ENCODE measurements around the gene NAB2. TPM values are rescaled to one million over a fixed set of nuclear protein-coding genes. Genes with fewer than 3 reads are reported as not detected.

The NAB2 gene
- total and polyA plus RNA-seq, 2 donors (not counting 3 experiments of a cell fraction or from before 2014, with no cell fraction given): 14.6 to 15.9 TPM

DNA sequence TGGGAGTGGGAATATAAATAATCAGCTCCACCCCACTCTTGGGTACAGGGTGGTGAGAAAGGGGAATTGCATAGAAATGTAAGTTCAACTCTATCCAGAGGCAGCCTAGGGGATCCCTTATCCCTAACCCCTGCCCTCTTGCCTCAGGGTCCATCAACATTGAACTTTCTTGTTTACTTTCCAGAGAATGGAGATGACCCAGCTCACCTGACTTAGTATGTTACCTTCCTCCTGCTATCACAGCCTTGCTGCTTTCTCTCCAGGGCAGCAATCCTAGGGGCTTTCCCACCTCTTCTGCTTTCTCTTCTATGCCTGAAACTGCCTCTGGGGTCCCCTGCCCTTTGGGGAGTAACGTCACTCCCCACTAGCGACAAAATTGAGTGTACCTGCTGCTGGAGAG is 42.0 kb downstream of the NAB2 start:
- H2AFZ ChIP-seq (ENCODE audit: low read depth, low read length): no peak overlapping the region
- H3K9ac ChIP-seq (replicated peaks; ENCODE audit: extremely low read depth, insufficient read depth, low read length): no peak overlapping the region
- H3K36me3 ChIP-seq (ENCODE audit: control insufficient read depth in 2 of 2, extremely low read depth in 1 of 2, insufficient read depth in 2 of 2, low read length in 2 of 2): no peaks in the 10 kb centered on the region
- DNase-seq (ENCODE audit: low read depth, low spot score) (no peak), FAIRE-seq (no peak)
- ChIA-PET POLR2A (no interaction called here), CTCF (interaction anchor here (18.0 kb wide), 1 partner anchor 40 kb away, joined by 429 read pairs; no protein-coding TSS in a partner anchor)
- H3K4me3 ChIP-seq (replicated peaks in 1 of 3; ENCODE audit: insufficient read depth in 1 of 3, low read depth in 1 of 3, low read length in 3 of 3): no peak overlapping the region
- peaks cover 4% of the 10 kb centered on the region for H3K4me1 ChIP-seq (ENCODE audit: control insufficient read depth, extremely low read depth, insufficient read depth, low read length)
- no peaks in the 10 kb centered on the region for H3K79me2 ChIP-seq (ENCODE audit: control insufficient read depth, insufficient read depth, low read length)
- no peak for TF ChIP-seq POLR2A (IDR thresholded peaks at IDR 0.05; ENCODE audit: low read depth, low read length)
- TF ChIP-seq, protein P1, sequence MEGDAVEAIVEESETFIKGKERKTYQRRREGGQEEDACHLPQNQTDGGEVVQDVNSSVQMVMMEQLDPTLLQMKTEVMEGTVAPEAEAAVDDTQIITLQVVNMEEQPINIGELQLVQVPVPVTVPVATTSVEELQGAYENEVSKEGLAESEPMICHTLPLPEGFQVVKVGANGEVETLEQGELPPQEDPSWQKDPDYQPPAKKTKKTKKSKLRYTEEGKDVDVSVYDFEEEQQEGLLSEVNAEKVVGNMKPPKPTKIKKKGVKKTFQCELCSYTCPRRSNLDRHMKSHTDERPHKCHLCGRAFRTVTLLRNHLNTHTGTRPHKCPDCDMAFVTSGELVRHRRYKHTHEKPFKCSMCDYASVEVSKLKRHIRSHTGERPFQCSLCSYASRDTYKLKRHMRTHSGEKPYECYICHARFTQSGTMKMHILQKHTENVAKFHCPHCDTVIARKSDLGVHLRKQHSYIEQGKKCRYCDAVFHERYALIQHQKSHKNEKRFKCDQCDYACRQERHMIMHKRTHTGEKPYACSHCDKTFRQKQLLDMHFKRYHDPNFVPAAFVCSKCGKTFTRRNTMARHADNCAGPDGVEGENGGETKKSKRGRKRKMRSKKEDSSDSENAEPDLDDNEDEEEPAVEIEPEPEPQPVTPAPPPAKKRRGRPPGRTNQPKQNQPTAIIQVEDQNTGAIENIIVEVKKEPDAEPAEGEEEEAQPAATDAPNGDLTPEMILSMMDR (IDR thresholded peaks at IDR 0.05; ENCODE audit: extremely low read depth in 1 of 2, insufficient read depth in 1 of 2, low read depth in 1 of 2, low read length in 2 of 2): no peak
- TF ChIP-seq, protein P2, sequence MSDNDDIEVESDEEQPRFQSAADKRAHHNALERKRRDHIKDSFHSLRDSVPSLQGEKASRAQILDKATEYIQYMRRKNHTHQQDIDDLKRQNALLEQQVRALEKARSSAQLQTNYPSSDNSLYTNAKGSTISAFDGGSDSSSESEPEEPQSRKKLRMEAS (IDR thresholded peaks at IDR 0.05; ENCODE audit: insufficient read depth, insufficient read length): no peak
- no peak for TF ChIP-seq GATA2 (IDR thresholded peaks at IDR 0.05; ENCODE audit: insufficient read depth, insufficient read length, low read depth, low read length)
- no peak for TF ChIP-seq EZH2 (IDR thresholded peaks at IDR 0.05; ENCODE audit: borderline replicate concordance, low read depth, low read length, severe bottlenecking)
- TF ChIP-seq MYC (IDR thresholded peaks at IDR 0.05; ENCODE audit: low read depth, low read length): no peak
- TF ChIP-seq POLR2AphosphoS5 (IDR thresholded peaks at IDR 0.05; ENCODE audit: insufficient read depth, low read depth, low read length): no peak
- no peak for TF ChIP-seq FOS (IDR thresholded peaks at IDR 0.05; ENCODE audit: borderline replicate concordance, insufficient read depth, low read length)
- TF ChIP-seq JUN (IDR thresholded peaks at IDR 0.05; ENCODE audit: borderline replicate concordance, insufficient read depth, insufficient read length, low read depth): no peak
- no peak overlapping the region for H3K4me2 ChIP-seq (ENCODE audit: insufficient read depth, low read length)
- no peaks in the 10 kb centered on the region for H3K9me3 ChIP-seq (replicated peaks; ENCODE audit: control insufficient read depth, insufficient read depth, low read length)
- no peaks in the 10 kb centered on the region for H4K20me1 ChIP-seq (replicated peaks; ENCODE audit: control insufficient read depth, extremely low read depth, insufficient read depth, low read length)
- H3K27ac ChIP-seq (ENCODE audit: insufficient read depth, low read depth, low read length): no peak overlapping the region
- intact Hi-C loops (cut with micrococcal nuclease): no loop called here
- peaks cover 48 to 51% of the 10 kb centered on the region in 2 experiments for H3K27me3 ChIP-seq (ENCODE audit: control insufficient read depth in 2 of 2, insufficient read depth in 2 of 2, low read length in 2 of 2)
- H3K9me1 ChIP-seq (replicated peaks; ENCODE audit: control insufficient read depth, extremely low read depth, insufficient read depth, low read length): no peaks in the 10 kb centered on the region
- no TSS peak for BruUV-seq (replicated peaks)
- dilution Hi-C loops (cut with MboI; ENCODE audit: extremely low pct_ligation_motif_present, low sequenced_read_pairs): no loop called here

Data from endothelial cell of umbilical vein (primary cell).